Thoracic aorta (tissue), 2 donors: Measurements from ENCODE around the gene TPO. TPM values are rescaled to one million over a fixed set of nuclear protein-coding genes. Genes with fewer than 3 reads are reported as not detected.

Experiments
- ATAC-seq: fragments of 150-250 bp; one replicate; pipeline ENCODE4 v1.8.0; 2017; ENCODE audit warnings: low read depth; ENCODE audit not compliant: insufficient number of reproducible peaks, low FRiP score
- DNase-seq: peaks from one replicate; pipeline ENCODE4 v3.0.0-alpha.2; 2020; ENCODE audit warnings: low spot score
- H3K27ac ChIP-seq, 2 donors: fragments of 200-600 bp; sonication (generic); 1 replicate in 1 of 2; 2 replicates in 1 of 2; pipeline ENCODE4 v1.5.1; 2016; ENCODE audit warnings: mild to moderate bottlenecking in 2 of 2, moderate library complexity in 2 of 2
- H3K27me3 ChIP-seq: fragments of 200-600 bp; sonication (generic); replicated peaks from 2 replicates; pipeline ENCODE4 v1.6.0; 2016; ENCODE audit warnings: mild to moderate bottlenecking; ENCODE audit not compliant: insufficient read depth
- H3K36me3 ChIP-seq: fragments of 200-600 bp; sonication (generic); one replicate; pipeline ENCODE4 v1.5.1; 2016
- H3K4me1 ChIP-seq, 2 donors: fragments of 200-600 bp; sonication (generic); 1 replicate in 1 of 2; 2 replicates in 1 of 2; pipeline versions ENCODE4 v1.5.1 to v1.6.0; 2016; ENCODE audit warnings: low read depth in 2 of 2, mild to moderate bottlenecking in 1 of 2; ENCODE audit not compliant: control insufficient read depth in 1 of 2
- H3K4me3 ChIP-seq: fragments of 200-600 bp; sonication (generic); 2 replicates; pipeline ENCODE4 v1.5.1; 2016; ENCODE audit warnings: mild to moderate bottlenecking
- H3K9me3 ChIP-seq: fragments of 200-600 bp; sonication (generic); 2 replicates; pipeline ENCODE4 v1.5.1; 2016
- CTCF ChIP-seq: fragments of 200-600 bp; sonication (generic); IDR thresholded peaks from one replicate; pipeline ENCODE4 v1.5.1; 2019; ENCODE audit warnings: antibody characterized with exemption
- total RNA-seq, 2 donors: library from RNA; depleted of rRNA; stranded (reverse); fragments of >200 nt; gene quantifications; one replicate each; pipeline versions ENCODE4 v1.1.0 to v1.2.3, GENCODE V29; 2016

Gene TPO
- total RNA-seq, 2 donors from 2014 or later, result 8.1 to 24.1 TPM

- ATAC-seq, result no peak
- no peak for DNase-seq
- no peak overlapping the region for H3K4me3 ChIP-seq
These were observed 173.9 kb downstream of the TPO start for GRCh38 chr2:1586923-1587840.

GRCh38 chr2:1588051-1588977, 175.1 kb downstream of the TPO start:
- Histone ChIP-seq H3K27ac (no peak overlapping the region), H3K9me3 (no peaks in the 10 kb centered on the region), H3K27me3 (no peaks in the 10 kb centered on the region), H3K36me3 (no peaks in the 10 kb centered on the region), H3K4me1 (peaks cover 10 to 22% of the 10 kb centered on the region in 2 donors), H3K4me3 (no peak overlapping the region)
- ATAC-seq (no peak), DNase-seq (no peak)
- TF ChIP-seq CTCF, result no peak

More at GRCh38 chr2:1586923-1587840, 173.9 kb downstream of the TPO start:
- peaks cover 6 to 14% of the 10 kb centered on the region in 2 donors for H3K4me1 ChIP-seq
- H3K36me3 ChIP-seq, result no peaks in the 10 kb centered on the region
- no peak for TF ChIP-seq CTCF
- H3K9me3 ChIP-seq, result no peaks in the 10 kb centered on the region
- H3K27me3 ChIP-seq, result no peaks in the 10 kb centered on the region
- H3K27ac ChIP-seq, result no peak overlapping the region

- H3K27ac ChIP-seq, result no peak overlapping the region
- H3K27me3 ChIP-seq, result no peaks in the 10 kb centered on the region
- DNase-seq (no peak), ATAC-seq (no peak)
- H3K4me3 ChIP-seq, result no peak overlapping the region
- no peaks in the 10 kb centered on the region for H3K9me3 ChIP-seq
- no peaks in the 10 kb centered on the region for H3K36me3 ChIP-seq
- TF ChIP-seq CTCF, result no peak
- H3K4me1 ChIP-seq, result peaks cover 10 to 30% of the 10 kb centered on the region in 2 donors
These were observed 175.8 kb downstream of the TPO start for GRCh38 chr2:1588978-1589621.

- no peaks in the 10 kb centered on the region for H3K27me3 ChIP-seq
- peaks cover 10 to 30% of the 10 kb centered on the region in 2 donors for H3K4me1 ChIP-seq
- H3K4me3 ChIP-seq, result no peak overlapping the region
- no peak overlapping the region for H3K27ac ChIP-seq
- no peak for DNase-seq
- ATAC-seq, result no peak
- H3K9me3 ChIP-seq, result no peaks in the 10 kb centered on the region
- no peak for TF ChIP-seq CTCF
- no peaks in the 10 kb centered on the region for H3K36me3 ChIP-seq
These were observed 177.6 kb downstream of the TPO start for GRCh38 chr2:1590596-1591460.
